Measurements from ENCODE around the gene CSRP3. TPM values are rescaled to one million over a fixed set of nuclear protein-coding genes. Genes with fewer than 3 reads are reported as not detected.

CSRP3 gene
- total and polyA plus RNA-seq, 2 donors (not counting 3 experiments of a cell fraction or from before 2014, with no cell fraction given): not detected

DNA sequence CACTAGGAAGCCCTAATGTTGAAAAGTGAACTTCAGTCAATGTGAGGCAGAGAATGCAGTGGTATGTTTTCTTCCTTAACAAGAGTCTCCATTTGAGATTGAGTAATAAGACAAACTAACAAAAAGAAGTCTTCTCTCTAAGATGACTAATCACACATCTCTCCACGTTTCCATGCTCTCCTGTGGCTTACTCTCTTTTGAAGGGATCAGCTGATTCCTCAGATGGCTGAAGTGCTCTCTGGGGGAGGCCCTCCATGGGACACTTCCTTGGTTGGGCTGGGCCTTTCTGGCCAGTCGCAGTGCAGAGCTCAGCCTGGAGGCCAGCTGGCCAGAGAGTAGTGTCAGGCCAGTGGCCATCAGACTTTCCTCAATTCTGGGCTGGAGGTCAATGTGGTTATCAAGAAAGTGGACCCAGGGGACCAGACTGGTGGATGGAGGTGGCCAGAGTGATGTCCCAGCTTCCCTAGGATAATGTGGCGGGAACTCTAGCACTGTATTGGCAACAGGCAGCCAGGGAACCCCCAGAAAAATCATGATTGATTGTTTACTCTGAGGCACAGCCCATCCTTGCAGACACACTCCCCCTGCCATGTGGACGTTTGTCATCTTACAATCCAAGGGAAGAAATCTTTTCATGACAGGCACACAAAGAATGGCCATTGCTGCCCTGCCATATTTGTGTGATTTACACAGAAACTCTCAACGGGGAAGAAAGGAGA is 14.5 kb downstream of the CSRP3 start:
- POLR2A ChIA-PET: no interaction called here
- H3K9me3 ChIP-seq (replicated peaks; ENCODE audit: control insufficient read depth, insufficient read depth, low read length): no peaks in the 10 kb centered on the region
- BruUV-seq (replicated peaks): no TSS peak
- FAIRE-seq (no peak), DNase-seq (ENCODE audit: low read depth, low spot score) (no peak)
- H3K9me1 ChIP-seq (replicated peaks; ENCODE audit: control insufficient read depth, extremely low read depth, insufficient read depth, low read length): no peaks in the 10 kb centered on the region
- H3K27ac ChIP-seq (ENCODE audit: insufficient read depth, low read depth, low read length): no peak overlapping the region
- intact Hi-C loops (cut with micrococcal nuclease) (no loop called here), dilution Hi-C loops (cut with MboI; ENCODE audit: extremely low pct_ligation_motif_present, low sequenced_read_pairs) (no loop called here)
- TF ChIP-seq FOS (IDR thresholded peaks at IDR 0.05; ENCODE audit: borderline replicate concordance, insufficient read depth, low read length) (no peak), JUN (IDR thresholded peaks at IDR 0.05; ENCODE audit: borderline replicate concordance, insufficient read depth, insufficient read length, low read depth) (no peak), MYC (IDR thresholded peaks at IDR 0.05; ENCODE audit: low read depth, low read length) (no peak)
- CTCF ChIA-PET: interaction anchor here (0.9 kb wide), 1 partner anchor 27 kb away, joined by 4 read pairs; no protein-coding TSS in a partner anchor
- H3K4me3 ChIP-seq (replicated peaks in 1 of 3; ENCODE audit: insufficient read depth in 1 of 3, low read depth in 1 of 3, low read length in 3 of 3): no peak overlapping the region
- no peaks in the 10 kb centered on the region for H3K36me3 ChIP-seq (ENCODE audit: control insufficient read depth in 2 of 2, extremely low read depth in 1 of 2, insufficient read depth in 2 of 2, low read length in 2 of 2)
- H2AFZ ChIP-seq (ENCODE audit: low read depth, low read length): no peak overlapping the region
- no peak overlapping the region for H3K4me2 ChIP-seq (ENCODE audit: insufficient read depth, low read length)
- H3K9ac ChIP-seq (replicated peaks; ENCODE audit: extremely low read depth, insufficient read depth, low read length): no peak overlapping the region
- no peaks in the 10 kb centered on the region for H4K20me1 ChIP-seq (replicated peaks; ENCODE audit: control insufficient read depth, extremely low read depth, insufficient read depth, low read length)
- H3K27me3 ChIP-seq (ENCODE audit: control insufficient read depth in 2 of 2, insufficient read depth in 2 of 2, low read length in 2 of 2): no peaks in the 10 kb centered on the region
- no peaks in the 10 kb centered on the region for H3K79me2 ChIP-seq (ENCODE audit: control insufficient read depth, insufficient read depth, low read length)
- no peaks in the 10 kb centered on the region for H3K4me1 ChIP-seq (ENCODE audit: control insufficient read depth, extremely low read depth, insufficient read depth, low read length)

DNA sequence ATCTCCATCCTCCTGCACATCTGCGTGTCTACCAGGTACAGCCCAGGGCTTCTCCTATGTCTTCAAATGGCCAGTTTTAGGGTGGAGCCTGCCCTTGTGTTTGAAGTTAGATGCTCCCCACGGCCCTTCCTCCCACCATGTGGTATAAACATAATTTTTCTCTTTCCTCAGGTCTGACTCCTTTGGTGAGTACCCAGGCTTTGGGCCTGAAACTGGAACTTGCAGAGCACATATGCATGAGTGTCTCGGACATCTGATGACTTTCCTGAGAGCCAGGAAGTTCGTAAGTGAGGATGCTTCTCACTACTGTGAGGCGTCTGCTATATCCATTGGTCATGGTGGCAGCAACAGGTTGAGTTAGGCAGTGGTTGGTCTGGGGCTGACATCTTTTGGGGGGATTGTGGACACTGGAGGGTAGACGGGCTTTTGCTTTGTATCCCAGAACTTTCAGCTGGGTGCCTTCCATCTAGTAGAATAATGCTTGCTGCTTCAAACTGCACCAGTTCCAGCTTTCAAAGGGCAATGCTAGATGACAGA is 16.2 kb downstream of the CSRP3 start:
- POLR2A ChIA-PET: no interaction called here
- Histone ChIP-seq H3K27ac (ENCODE audit: insufficient read depth, low read depth, low read length) (no peak overlapping the region), H3K4me3 (replicated peaks in 1 of 3; ENCODE audit: insufficient read depth in 1 of 3, low read depth in 1 of 3, low read length in 3 of 3) (no peak overlapping the region), H3K27me3 (ENCODE audit: control insufficient read depth in 2 of 2, insufficient read depth in 2 of 2, low read length in 2 of 2) (no peaks in the 10 kb centered on the region), H3K4me2 (ENCODE audit: insufficient read depth, low read length) (no peak overlapping the region), H3K36me3 (ENCODE audit: control insufficient read depth in 2 of 2, extremely low read depth in 1 of 2, insufficient read depth in 2 of 2, low read length in 2 of 2) (no peaks in the 10 kb centered on the region), H3K4me1 (ENCODE audit: control insufficient read depth, extremely low read depth, insufficient read depth, low read length) (no peaks in the 10 kb centered on the region), H3K79me2 (ENCODE audit: control insufficient read depth, insufficient read depth, low read length) (no peaks in the 10 kb centered on the region), H2AFZ (ENCODE audit: low read depth, low read length) (no peak overlapping the region), H4K20me1 (replicated peaks; ENCODE audit: control insufficient read depth, extremely low read depth, insufficient read depth, low read length) (no peaks in the 10 kb centered on the region), H3K9ac (replicated peaks; ENCODE audit: extremely low read depth, insufficient read depth, low read length) (no peak overlapping the region), H3K9me1 (replicated peaks; ENCODE audit: control insufficient read depth, extremely low read depth, insufficient read depth, low read length) (no peaks in the 10 kb centered on the region), H3K9me3 (replicated peaks; ENCODE audit: control insufficient read depth, insufficient read depth, low read length) (no peaks in the 10 kb centered on the region)
- intact Hi-C loops (cut with micrococcal nuclease) (no loop called here), dilution Hi-C loops (cut with MboI; ENCODE audit: extremely low pct_ligation_motif_present, low sequenced_read_pairs) (no loop called here)
- BruUV-seq (replicated peaks): no TSS peak
- CTCF ChIA-PET: interaction anchor here (0.8 to 0.9 kb wide), 2 partner anchors 14 kb away, joined by 3 read pairs; no protein-coding TSS in a partner anchor
- DNase-seq (ENCODE audit: low read depth, low spot score) (no peak), FAIRE-seq (no peak)
- TF ChIP-seq FOS (IDR thresholded peaks at IDR 0.05; ENCODE audit: borderline replicate concordance, insufficient read depth, low read length) (no peak), CTCF (IDR thresholded peaks at IDR 0.05; ENCODE audit: extremely low read depth in 1 of 2, insufficient read depth in 1 of 2, low read depth in 1 of 2, low read length in 2 of 2) (no peak), MYC (IDR thresholded peaks at IDR 0.05; ENCODE audit: low read depth, low read length) (no peak), POLR2AphosphoS5 (IDR thresholded peaks at IDR 0.05; ENCODE audit: insufficient read depth, low read depth, low read length) (no peak)

All from endothelial cell of umbilical vein (primary cell).